ENCODE results near the gene MAT2A.

Gene MAT2A

GRCh38 chr2:85538507-85539360 is at the start of gene MAT2A:
Gene MAT2A, plus strand, starts transcription at chr2:85539168. Its CDS starts 120 bp downstream, at chr2:85539288.
- DNase-seq (ENCODE audit: low read depth) = peak; percentile 79

GRCh38 chr2:85490861-85491755 is 47.9 kb upstream of the MAT2A start:
- DNase-seq (ENCODE audit: low read depth) = no peak

- no peak for DNase-seq (ENCODE audit: low read depth)
Observed at GRCh38 chr2:85496436-85496835, 42.5 kb upstream of the MAT2A start.

GRCh38 chr2:85497944-85498630 is 40.9 kb upstream of the MAT2A start:
- DNase-seq (ENCODE audit: low read depth) = no peak

- no peak for DNase-seq (ENCODE audit: low read depth)
Observed at GRCh38 chr2:85501248-85501647, 37.7 kb upstream of the MAT2A start.

GRCh38 chr2:85502720-85503119 is 36.2 kb upstream of the MAT2A start:
- no peak for DNase-seq (ENCODE audit: low read depth)

- DNase-seq (ENCODE audit: low read depth) = no peak
Observed at GRCh38 chr2:85503168-85503850, 35.7 kb upstream of the MAT2A start.

GRCh38 chr2:85503851-85504777 is 34.9 kb upstream of the MAT2A start:
- no peak for DNase-seq (ENCODE audit: low read depth)

GRCh38 chr2:85504778-85505261 is 34.1 kb upstream of the MAT2A start:
- DNase-seq (ENCODE audit: low read depth) = no peak

GRCh38 chr2:85505551-85506238 is 33.3 kb upstream of the MAT2A start:
- DNase-seq (ENCODE audit: low read depth) = no peak

GRCh38 chr2:85506768-85507181 is 32.2 kb upstream of the MAT2A start:
- DNase-seq (ENCODE audit: low read depth) = no peak

GRCh38 chr2:85511008-85511811 is 27.8 kb upstream of the MAT2A start:
- DNase-seq (ENCODE audit: low read depth) = no peak

- no peak for DNase-seq (ENCODE audit: low read depth)
Observed at GRCh38 chr2:85514323-85514722, 24.6 kb upstream of the MAT2A start.

GRCh38 chr2:85516653-85517389 is 22.1 kb upstream of the MAT2A start:
- no peak for DNase-seq (ENCODE audit: low read depth)

GRCh38 chr2:85522090-85522647 is 16.8 kb upstream of the MAT2A start:
- no peak for DNase-seq (ENCODE audit: low read depth)

- no peak for DNase-seq (ENCODE audit: low read depth)
Observed at GRCh38 chr2:85523062-85523902, 15.7 kb upstream of the MAT2A start.

- no peak for DNase-seq (ENCODE audit: low read depth)
Observed at GRCh38 chr2:85523903-85524335, 15.0 kb upstream of the MAT2A start.
